HG02642 (cell line): ENCODE data around the gene CYRIA.

ENCODE experiments used
- ATAC-seq: cut with Tn5 transposase; IDR thresholded peaks from one replicate; pipeline ENCODE4 v1.9.1; 2021; ENCODE audit warnings: mild to moderate bottlenecking; ENCODE audit not compliant: unreplicated experiment, poor library complexity

The CYRIA gene

GRCh38 chr2:16652296-16653082 lies 13.1 kb downstream of the CYRIA start:
- no peak for ATAC-seq

- ATAC-seq, result no peak
These were observed 15.1 kb downstream of the CYRIA start for GRCh38 chr2:16650287-16651249.

GRCh38 chr2:16649353-16650286 lies 16.0 kb downstream of the CYRIA start:
- no peak for ATAC-seq

- ATAC-seq, result no peak
These were observed 17.5 kb downstream of the CYRIA start for GRCh38 chr2:16647992-16648617.

- no peak for ATAC-seq
These were observed 19.7 kb downstream of the CYRIA start for GRCh38 chr2:16645775-16646559.

- ATAC-seq, result no peak
These were observed 20.5 kb downstream of the CYRIA start for GRCh38 chr2:16645088-16645487.

- ATAC-seq, result no peak
These were observed 21.3 kb downstream of the CYRIA start for GRCh38 chr2:16644221-16644925.

- ATAC-seq, result no peak
These were observed 22.5 kb downstream of the CYRIA start for GRCh38 chr2:16643099-16643498.

GRCh38 chr2:16642088-16642487 lies 23.5 kb downstream of the CYRIA start:
- no peak for ATAC-seq

GRCh38 chr2:16641509-16641908 lies 24.1 kb downstream of the CYRIA start:
- no peak for ATAC-seq

GRCh38 chr2:16640867-16641266 lies 24.8 kb downstream of the CYRIA start:
- no peak for ATAC-seq

GRCh38 chr2:16640001-16640700 lies 25.5 kb downstream of the CYRIA start:
- no peak for ATAC-seq

GRCh38 chr2:16639431-16639830 lies 26.2 kb downstream of the CYRIA start:
- ATAC-seq, result no peak

GRCh38 chr2:16638946-16639345 lies 26.7 kb downstream of the CYRIA start:
- no peak for ATAC-seq

GRCh38 chr2:16637304-16637703 lies 28.3 kb downstream of the CYRIA start:
- no peak for ATAC-seq

GRCh38 chr2:16635791-16636699 lies 29.6 kb downstream of the CYRIA start:
- ATAC-seq, result no peak
